CD14-positive monocyte (primary cell): Measurements from ENCODE around the gene ACSF3. TPM values are rescaled to one million over a fixed set of nuclear protein-coding genes. Genes with fewer than 3 reads are reported as not detected.

Source experiments
- DNase-seq, 3 donors: peaks; one replicate each; pipeline ENCODE4 v3.0.0-alpha.2; 2011 to 2022
- H2AFZ ChIP-seq: 2 replicates; pipeline ENCODE4 v1.6.0; 2012; ENCODE audit warnings: mild to moderate bottlenecking, low read depth, low read length, inconsistent platforms; ENCODE audit not compliant: insufficient read depth, poor library complexity, severe bottlenecking
- H3K27ac ChIP-seq, 2 donors: 1 replicate in 1 of 2; 2 replicates in 1 of 2; pipeline ENCODE4 v1.5.1; 2012 to 2013; ENCODE audit warnings: low read length in 2 of 2, control low read depth in 1 of 2, inconsistent platforms in 1 of 2, low read depth in 1 of 2, mild to moderate bottlenecking in 1 of 2
- H3K27me3 ChIP-seq, 2 donors: one replicate each; pipeline versions ENCODE4 v1.6.0 to v1.6.1; 2011 to 2013; ENCODE audit warnings: low read length in 2 of 2; ENCODE audit not compliant: control insufficient read depth in 2 of 2, insufficient read depth in 2 of 2
- H3K36me3 ChIP-seq, 2 donors: replicated peaks in 1 of 2; 1 replicate in 1 of 2; 2 replicates in 1 of 2; pipeline versions ENCODE4 v1.5.1 to v1.6.1; 2012 to 2013; ENCODE audit warnings: low read length in 2 of 2, control low read depth in 1 of 2, inconsistent platforms in 1 of 2, mild to moderate bottlenecking in 1 of 2; ENCODE audit not compliant: insufficient read depth in 2 of 2, control insufficient read depth in 1 of 2
- H3K4me1 ChIP-seq, 2 donors: 1 replicate in 1 of 2; 2 replicates in 1 of 2; pipeline versions ENCODE4 v1.5.1 to v1.6.1; 2012 to 2013; ENCODE audit warnings: low read length in 2 of 2, control low read depth in 1 of 2, inconsistent platforms in 1 of 2, mild to moderate bottlenecking in 1 of 2, moderate library complexity in 1 of 2; ENCODE audit not compliant: insufficient read depth in 2 of 2, control insufficient read depth in 1 of 2
- H3K4me2 ChIP-seq: replicated peaks from 2 replicates; pipeline ENCODE3; 2012; ENCODE audit warnings: low read length, moderate library complexity, mild to moderate bottlenecking; ENCODE audit not compliant: poor library complexity, severe bottlenecking; ENCODE audit errors: extremely low read depth
- H3K4me3 ChIP-seq, 3 experiments: fragments of 200-600 bp in 1 of 3; sonication (generic) in 1 of 3; replicated peaks in 1 of 3; 1 replicate in 2 of 3; 2 replicates in 1 of 3; pipeline ENCODE4 v1.5.1; 2011 to 2013; ENCODE audit warnings: low read length in 3 of 3, mild to moderate bottlenecking in 3 of 3, control low read depth in 2 of 3, low read depth in 2 of 3, inconsistent platforms in 1 of 3, moderate library complexity in 1 of 3
- H3K79me2 ChIP-seq: 2 replicates; pipeline ENCODE4 v1.6.0; 2012; ENCODE audit warnings: mild to moderate bottlenecking, control low read depth, inconsistent platforms, low read length, moderate library complexity; ENCODE audit not compliant: insufficient read depth
- H3K9ac ChIP-seq: 2 replicates; pipeline ENCODE4 v1.6.0; 2017; ENCODE audit warnings: low read length, mild to moderate bottlenecking; ENCODE audit not compliant: insufficient read depth, poor library complexity, severe bottlenecking
- H3K9me3 ChIP-seq, 2 donors: replicated peaks in 1 of 2; 1 replicate in 1 of 2; 2 replicates in 1 of 2; pipeline versions ENCODE4 v1.5.1 to v1.6.1; 2012 to 2013; ENCODE audit warnings: low read length in 2 of 2, control low read depth in 1 of 2; ENCODE audit not compliant: control insufficient read depth in 1 of 2, insufficient read depth in 1 of 2
- H4K20me1 ChIP-seq: 2 replicates; pipeline ENCODE4 v1.6.0; 2012; ENCODE audit warnings: mild to moderate bottlenecking, low read length, control low read depth, moderate library complexity; ENCODE audit not compliant: insufficient read depth
- H3K27ac Mint-ChIP-seq, 7 donors: one replicate each; pipeline ENCODE4 v1.8.0; 2020; ENCODE audit warnings: mild to moderate bottlenecking in 7 of 7, mixed read lengths in 7 of 7, moderate library complexity in 6 of 7, inconsistent platforms in 2 of 7
- H3K27me3 Mint-ChIP-seq, 3 donors: one replicate each; pipeline ENCODE4 v1.8.0; 2021 to 2022; ENCODE audit warnings: low read depth in 3 of 3, mild to moderate bottlenecking in 3 of 3, mixed read lengths in 3 of 3, moderate library complexity in 3 of 3, inconsistent platforms in 1 of 3
- H3K36me3 Mint-ChIP-seq, 2 donors: one replicate each; pipeline ENCODE4 v1.8.0; 2020; ENCODE audit warnings: mixed read lengths in 2 of 2, inconsistent platforms in 1 of 2, mild to moderate bottlenecking in 1 of 2
- H3K4me1 Mint-ChIP-seq: one replicate; pipeline ENCODE4 v1.8.0; 2020; ENCODE audit warnings: mild to moderate bottlenecking, mixed read lengths
- H3K4me3 Mint-ChIP-seq, 2 donors: one replicate each; pipeline ENCODE4 v1.8.0; 2020; ENCODE audit warnings: mild to moderate bottlenecking in 2 of 2, mixed read lengths in 2 of 2, moderate library complexity in 1 of 2
- H3K9me3 Mint-ChIP-seq, 7 donors: one replicate each; pipeline ENCODE4 v1.8.0; 2020 to 2022; ENCODE audit warnings: mixed read lengths in 7 of 7, mild to moderate bottlenecking in 6 of 7, moderate library complexity in 6 of 7, inconsistent platforms in 2 of 7
- CTCF ChIP-seq: fragments of 200-600 bp; IDR thresholded peaks from one replicate; pipeline ENCODE4 v1.8.0; 2022; ENCODE audit warnings: antibody characterized with exemption, mild to moderate bottlenecking
- WGBS: methylation state at CpG from one replicate; pipeline ENCODE4 v1.1.5; 2013; ENCODE audit warnings: missing lambda C conversion rate; ENCODE audit not compliant: insufficient coverage; 5-methylcytosine and 5-hydroxymethylcytosine counted together
- intact Hi-C, 2 donors: fragments of 100-400 bp; cut with micrococcal nuclease; formaldehyde crosslinking; loops; one replicate each; pipeline versions ENCODE4 v1.15.0 to v1.15.1; 2023
- polyA plus RNA-seq, 3 donors: library from polyadenylated mRNA; depleted of rRNA in 1 of 3; unstranded in 2 of 3; stranded (reverse) in 1 of 3; fragments of 300-500 nt in 2 of 3; fragments of >200 nt in 1 of 3; fragmentation: Illumina TruSeq in 2 of 3; gene quantifications; 1 replicate in 2 of 3; 2 replicates in 1 of 3; pipeline ENCODE4 v1.2.3, GENCODE V29; 2012 to 2021

Gene ACSF3
- polyA plus RNA-seq, 3 donors = 23.5 to 26.7 (median 26.4) TPM

GRCh38 chr16:89142474-89143195, 49.0 kb downstream of the ACSF3 start:
- no peak for TF ChIP-seq CTCF
- no peaks in the 10 kb centered on the region for H3K27me3 ChIP-seq
- Mint-ChIP-seq H3K36me3 (peaks cover 42 to 81% of the 10 kb centered on the region in 2 donors), H3K4me1 (no peaks in the 10 kb centered on the region), H3K27ac (peak overlapping the region in 2 of 7 donors; percentile 25 to 66), H3K27me3 (peaks cover 0 to 2% (median 1%) of the 10 kb centered on the region in 3 donors), H3K4me3 (no peak overlapping the region), H3K9me3 (peaks cover 0 to 12% (median 8%) of the 10 kb centered on the region in 7 donors)
- intact Hi-C loops = no loop called here
- peaks cover 0 to 14% of the 10 kb centered on the region in 2 donors for H3K9me3 ChIP-seq
- no peak overlapping the region for H3K4me2 ChIP-seq
- H4K20me1 ChIP-seq = peaks cover 10% of the 10 kb centered on the region
- no peak overlapping the region for H2AFZ ChIP-seq
- no peak for DNase-seq
- WGBS = 88% methylated on average over 5 of the region's 13 CpGs
- H3K36me3 ChIP-seq = peaks cover 49 to 75% of the 10 kb centered on the region in 2 donors
- no peaks in the 10 kb centered on the region for H3K79me2 ChIP-seq
- H3K27ac ChIP-seq = no peak overlapping the region
- no peaks in the 10 kb centered on the region for H3K4me1 ChIP-seq
- no peak overlapping the region for H3K4me3 ChIP-seq
- no peak overlapping the region for H3K9ac ChIP-seq

- Histone ChIP-seq H3K9me3 (peaks cover 0 to 21% of the 10 kb centered on the region in 2 donors), H3K27me3 (no peaks in the 10 kb centered on the region), H3K4me3 (no peak overlapping the region), H3K36me3 (peaks cover 46 to 81% of the 10 kb centered on the region in 2 donors), H3K4me1 (no peaks in the 10 kb centered on the region), H3K27ac (no peak overlapping the region), H2AFZ (no peak overlapping the region), H3K4me2 (no peak overlapping the region), H3K79me2 (no peaks in the 10 kb centered on the region), H4K20me1 (peaks cover 10% of the 10 kb centered on the region), H3K9ac (no peak overlapping the region)
- intact Hi-C loops = no loop called here
- Mint-ChIP-seq H3K27me3 (peaks cover 0 to 2% (median 1%) of the 10 kb centered on the region in 3 donors), H3K4me3 (no peak overlapping the region), H3K27ac (peak overlapping the region in 1 of 7 donors; percentile 4), H3K36me3 (peaks cover 45 to 88% of the 10 kb centered on the region in 2 donors), H3K9me3 (peaks cover 0 to 15% (median 10%) of the 10 kb centered on the region in 7 donors), H3K4me1 (no peaks in the 10 kb centered on the region)
- 97% methylated on average over 14 of the region's 17 CpGs for WGBS
- TF ChIP-seq CTCF = no peak
- no peak for DNase-seq
Measured at GRCh38 chr16:89143201-89143741, 49.6 kb downstream of the ACSF3 start.
